Esophagus muscularis mucosa (tissue), 4 donors: Measurements from ENCODE around the gene SLC2A5. TPM values are rescaled to one million over a fixed set of nuclear protein-coding genes. Genes with fewer than 3 reads are reported as not detected.

Experiments
- DNase-seq: peaks from one replicate; pipeline ENCODE4 v3.0.0-alpha.2; 2017; ENCODE audit errors: extremely low spot score
- H3K27ac ChIP-seq, 4 donors: fragments of 200-600 bp; sonication (generic); replicated peaks in 1 of 4; 1 replicate in 3 of 4; 2 replicates in 1 of 4; pipeline ENCODE4 v1.5.1; 2016 to 2019; ENCODE audit warnings: mild to moderate bottlenecking in 1 of 4
- H3K27me3 ChIP-seq, 4 donors: fragments of 200-600 bp; sonication (generic); one replicate each; pipeline versions ENCODE4 v1.5.1 to v1.6.0; 2016 to 2019
- H3K36me3 ChIP-seq, 4 donors: fragments of 200-600 bp; sonication (generic); one replicate each; pipeline ENCODE4 v1.5.1; 2016 to 2019
- H3K4me1 ChIP-seq, 4 donors: fragments of 200-600 bp; sonication (generic); one replicate each; pipeline ENCODE4 v1.5.1; 2016 to 2019
- H3K4me3 ChIP-seq, 4 donors: fragments of 200-600 bp; sonication (generic); 1 replicate in 2 of 4; 2 replicates in 2 of 4; pipeline ENCODE4 v1.5.1; 2016 to 2019; ENCODE audit warnings: mild to moderate bottlenecking in 4 of 4, moderate library complexity in 1 of 4
- H3K9me3 ChIP-seq, 4 donors: fragments of 200-600 bp; sonication (generic); 1 replicate in 3 of 4; 2 replicates in 1 of 4; pipeline ENCODE4 v1.5.1; 2016 to 2019
- CTCF ChIP-seq, 3 experiments: fragments of 200-600 bp in 2 of 3; fragments of 450-650 bp in 1 of 3; sonication (generic) in 2 of 3; IDR thresholded peaks; one replicate each; pipeline ENCODE4 v1.5.1; 2017 to 2019; ENCODE audit warnings: antibody characterized with exemption in 3 of 3, mild to moderate bottlenecking in 2 of 3, moderate library complexity in 1 of 3
- EP300 ChIP-seq: sonication (generic); formaldehyde crosslinking; IDR thresholded peaks from one replicate; pipeline ENCODE4 v1.6.1; 2017; ENCODE audit warnings: antibody characterized with exemption
- POLR2A ChIP-seq: fragments of 450-650 bp; IDR thresholded peaks from one replicate; pipeline ENCODE4 v1.6.1; 2017; ENCODE audit warnings: antibody characterized with exemption, moderate library complexity, mild to moderate bottlenecking, low read depth
- POLR2AphosphoS5 ChIP-seq, 2 donors: sonication (generic); formaldehyde crosslinking; IDR thresholded peaks; one replicate each; pipeline ENCODE4 v1.6.1; 2017; ENCODE audit warnings: antibody characterized with exemption in 2 of 2
- WGBS: methylation state at CpG from one replicate; pipeline ENCODE4 v1.1.5; 2018; 5-methylcytosine and 5-hydroxymethylcytosine counted together
- intact Hi-C: fragments of 100-400 bp; cut with DNase I; formaldehyde crosslinking; loops from one replicate; pipeline ENCODE4 v1.15.1; 2023
- total RNA-seq, 4 donors: library from RNA; depleted of rRNA; stranded (reverse); fragments of >200 nt; gene quantifications; one replicate each; pipeline versions ENCODE4 v1.1.0 to v1.2.1, GENCODE V29; 2016

The SLC2A5 gene
- total RNA-seq, 4 donors from 2014 or later: 0.06 to 2.0 (median 0.57) TPM; not detected in 1

GRCh38 chr1:9019896-9020295 is 49.5 kb downstream of the SLC2A5 start:
- H3K9me3 ChIP-seq: no peaks in the 10 kb centered on the region
- H3K27me3 ChIP-seq: no peaks in the 10 kb centered on the region
- no peak for DNase-seq
- no peak overlapping the region for H3K27ac ChIP-seq
- H3K4me3 ChIP-seq: no peak overlapping the region
- peaks cover 0 to 3% (median 0%) of the 10 kb centered on the region in 4 donors for H3K4me1 ChIP-seq
- H3K36me3 ChIP-seq: no peaks in the 10 kb centered on the region
- intact Hi-C loops: no loop called here
- TF ChIP-seq POLR2AphosphoS5 (IDR thresholded peaks at IDR 0.05): no peak
- WGBS: 22% methylated on average over 4 of the region's 4 CpGs

GRCh38 chr1:9018333-9018732 is 51.1 kb downstream of the SLC2A5 start:
- Histone ChIP-seq H3K4me3 (no peak overlapping the region), H3K27ac (no peak overlapping the region), H3K27me3 (no peaks in the 10 kb centered on the region), H3K4me1 (peaks cover 0 to 3% (median 0%) of the 10 kb centered on the region in 4 donors), H3K9me3 (no peaks in the 10 kb centered on the region), H3K36me3 (no peaks in the 10 kb centered on the region)
- intact Hi-C loops: no loop called here
- DNase-seq: no peak
- WGBS: 37% methylated on average over 13 of the region's 13 CpGs
- TF ChIP-seq POLR2A (no peak), POLR2AphosphoS5 (IDR thresholded peaks at IDR 0.05) (no peak), CTCF (IDR thresholded peaks at IDR 0.05) (no peak), EP300 (no peak)

- intact Hi-C loops: no loop called here
- TF ChIP-seq POLR2AphosphoS5 (IDR thresholded peaks at IDR 0.05) (no peak), POLR2A (no peak), EP300 (no peak), CTCF (IDR thresholded peaks at IDR 0.05) (no peak)
- H3K4me1 ChIP-seq: peaks cover 0 to 3% (median 0%) of the 10 kb centered on the region in 4 donors
- H3K4me3 ChIP-seq: no peak overlapping the region
- 87% methylated on average over 5 of the region's 5 CpGs for WGBS
- no peaks in the 10 kb centered on the region for H3K36me3 ChIP-seq
- H3K9me3 ChIP-seq: no peaks in the 10 kb centered on the region
- H3K27ac ChIP-seq: no peak overlapping the region
- H3K27me3 ChIP-seq: no peaks in the 10 kb centered on the region
- no peak for DNase-seq
Measured at GRCh38 chr1:9016455-9016854, 53.0 kb downstream of the SLC2A5 start.

GRCh38 chr1:9014475-9015375 is 54.7 kb downstream of the SLC2A5 start:
- intact Hi-C loops: no loop called here

More at GRCh38 chr1:9014475-9015375, 54.7 kb downstream of the SLC2A5 start:
- Histone ChIP-seq H3K36me3 (no peaks in the 10 kb centered on the region), H3K27ac (no peak overlapping the region), H3K4me3 (no peak overlapping the region), H3K4me1 (peaks cover 0 to 10% (median 0%) of the 10 kb centered on the region in 4 donors), H3K9me3 (no peaks in the 10 kb centered on the region), H3K27me3 (no peaks in the 10 kb centered on the region)
- 94% methylated on average over 6 of the region's 36 CpGs for WGBS
- no peak for TF ChIP-seq CTCF (IDR thresholded peaks at IDR 0.05)
- TF ChIP-seq EP300: no peak
- TF ChIP-seq POLR2A: no peak
- no peak for TF ChIP-seq POLR2AphosphoS5 (IDR thresholded peaks at IDR 0.05)
- DNase-seq: no peak
